Right lung (tissue), 5 donors: ENCODE measurements around the gene CD209. TPM values are rescaled to one million over a fixed set of nuclear protein-coding genes. Genes with fewer than 3 reads are reported as not detected.

Source experiments
- DNase-seq, 2 donors: peaks; one replicate each; pipeline ENCODE4 v3.0.0-alpha.2; 2013
- polyA plus RNA-seq, 5 donors: library from polyadenylated mRNA; unstranded; fragments of 120-200 nt; gene quantifications; one replicate each; pipeline versions ENCODE4 v1.2.1 to v1.2.3, GENCODE V29; 2013; ENCODE audit warnings: inconsistent platforms in 1 of 5, low replicate concordance in 1 of 5; ENCODE audit not compliant: insufficient read length in 5 of 5, insufficient read depth in 1 of 5

The CD209 gene
- polyA plus RNA-seq, 5 donors: 2.1 to 3.3 (median 3.3) TPM

DNA sequence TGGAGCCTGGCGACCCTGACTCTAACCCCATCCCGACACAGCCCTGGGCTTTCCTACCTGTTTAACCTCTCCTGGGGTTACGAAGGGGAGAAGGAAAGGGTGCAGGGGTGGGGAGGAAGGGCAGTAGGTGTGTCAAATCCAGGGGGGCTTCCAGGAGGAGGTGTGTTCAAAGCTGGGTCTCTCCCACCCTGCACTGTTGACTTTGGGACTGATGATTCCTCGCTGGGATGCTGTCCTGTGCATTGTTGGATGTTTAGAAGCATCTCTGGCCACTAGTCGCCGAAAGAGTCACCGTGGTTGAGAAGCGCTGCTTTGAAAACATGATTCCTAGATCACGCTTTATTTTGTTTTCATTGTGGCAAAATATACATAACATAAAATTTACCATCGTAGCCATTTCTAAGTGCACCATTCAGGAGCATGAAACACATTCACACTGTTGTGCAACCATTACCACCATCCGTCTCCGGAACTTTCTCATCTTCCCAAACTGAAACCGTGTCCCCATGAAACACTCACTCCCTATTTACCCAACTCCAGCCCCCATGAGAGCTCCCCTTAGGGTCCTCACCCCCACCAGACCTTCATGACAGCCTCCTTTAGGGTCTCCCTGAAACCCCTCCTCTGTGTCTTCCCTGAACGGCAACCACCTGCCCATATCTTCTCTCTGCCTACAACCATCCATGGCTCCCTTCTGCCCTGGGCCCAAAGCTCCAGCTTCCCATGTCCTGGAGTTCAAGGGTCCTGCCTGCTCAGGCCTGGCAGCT is 41.0 kb downstream of the CD209 start:
- no peak for DNase-seq

DNA sequence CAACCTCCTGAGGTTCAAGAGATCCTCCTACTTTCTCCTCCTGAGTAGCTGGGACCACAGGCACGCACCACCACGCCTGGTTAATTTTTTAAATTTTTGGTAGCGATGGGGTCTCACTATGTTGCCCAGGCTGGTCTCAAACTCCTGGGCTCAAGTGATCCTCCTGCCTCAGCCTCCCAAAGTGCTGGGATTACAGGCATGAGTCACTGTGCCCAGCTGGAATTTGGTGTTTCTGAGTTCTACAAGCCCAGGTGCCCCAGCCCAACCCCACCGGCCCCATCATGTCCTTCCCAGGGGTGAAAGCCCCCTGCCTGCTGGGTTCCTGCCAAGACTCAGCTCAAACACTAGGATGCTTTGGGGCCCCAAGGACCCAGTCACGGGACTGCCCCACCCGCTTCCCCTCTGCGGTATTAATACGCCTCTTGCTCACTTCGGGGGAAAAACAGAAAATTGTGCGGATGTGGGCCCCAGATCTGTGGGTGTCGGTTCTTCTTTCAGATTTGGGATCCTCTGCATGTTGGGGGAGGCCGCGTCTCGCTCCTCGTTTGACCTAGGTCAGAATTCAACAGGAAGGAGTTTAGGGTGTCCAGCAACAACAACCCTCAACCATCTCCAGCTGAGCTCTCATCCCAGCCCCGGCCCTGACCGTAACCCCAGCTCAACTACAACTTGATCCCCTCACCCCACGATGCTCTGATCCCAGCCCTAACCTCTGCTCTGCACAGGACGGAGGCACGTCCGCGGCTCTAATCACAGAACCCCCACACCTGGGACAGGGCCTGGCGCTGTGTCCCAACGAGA is 41.7 kb downstream of the CD209 start:
- DNase-seq: no peak

DNA sequence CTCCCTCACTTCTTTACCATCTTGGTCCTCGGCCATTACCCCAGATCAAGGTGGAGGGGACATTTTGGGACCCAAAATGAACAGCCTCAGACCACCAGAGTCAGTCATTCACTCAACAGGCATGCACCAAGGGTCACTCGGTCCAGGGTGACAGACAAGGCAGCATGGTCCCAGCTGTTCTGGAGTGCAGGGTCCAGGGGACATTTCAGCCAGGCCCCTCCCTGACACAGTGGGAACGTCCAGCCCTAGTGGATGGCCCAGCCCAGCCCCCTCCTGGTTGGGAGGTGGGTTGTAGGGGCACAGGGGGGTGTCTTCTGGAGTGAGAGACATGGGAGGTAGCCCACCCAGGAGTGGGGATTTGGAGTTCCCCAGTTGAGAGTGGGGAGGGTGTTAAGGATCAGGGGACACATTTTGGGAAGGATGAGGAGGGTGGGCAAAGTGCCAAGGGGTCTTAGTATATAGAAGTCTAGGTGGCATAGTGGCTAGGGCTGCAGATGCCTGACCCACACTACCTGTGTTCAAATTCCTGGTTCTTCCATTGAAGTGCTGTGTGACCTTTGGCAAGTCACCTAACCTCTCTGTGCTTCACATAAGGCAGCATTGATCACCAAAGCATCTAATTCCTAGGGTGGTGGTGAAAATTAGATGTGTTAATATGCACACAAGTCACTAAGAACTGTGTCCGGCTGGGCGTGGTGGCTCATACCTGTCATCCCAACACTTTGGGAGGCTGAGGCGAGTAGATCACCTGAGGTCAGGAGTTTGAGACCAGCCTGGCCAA is 42.9 kb downstream of the CD209 start:
- DNase-seq: no peak

DNA sequence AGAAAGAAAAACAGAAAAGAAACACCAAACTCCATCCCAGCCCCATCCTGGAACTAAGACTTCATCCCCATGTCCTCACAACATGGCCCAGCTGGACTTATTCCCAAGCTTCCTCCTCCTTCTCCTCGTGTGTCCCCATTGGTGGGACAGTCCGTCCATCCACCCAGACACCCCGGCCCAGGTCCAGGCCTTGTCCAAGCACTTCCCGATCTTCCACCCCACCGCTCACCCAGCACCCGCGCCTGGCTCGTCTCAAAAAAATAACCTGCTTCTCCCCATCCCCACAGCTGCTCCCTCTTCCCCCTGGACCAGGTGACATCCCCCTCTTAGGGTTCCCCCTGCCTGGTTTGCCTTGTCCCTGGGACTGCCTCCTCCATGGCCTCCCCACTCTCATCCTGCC is 44.0 kb downstream of the CD209 start:
- DNase-seq: no peak

DNA sequence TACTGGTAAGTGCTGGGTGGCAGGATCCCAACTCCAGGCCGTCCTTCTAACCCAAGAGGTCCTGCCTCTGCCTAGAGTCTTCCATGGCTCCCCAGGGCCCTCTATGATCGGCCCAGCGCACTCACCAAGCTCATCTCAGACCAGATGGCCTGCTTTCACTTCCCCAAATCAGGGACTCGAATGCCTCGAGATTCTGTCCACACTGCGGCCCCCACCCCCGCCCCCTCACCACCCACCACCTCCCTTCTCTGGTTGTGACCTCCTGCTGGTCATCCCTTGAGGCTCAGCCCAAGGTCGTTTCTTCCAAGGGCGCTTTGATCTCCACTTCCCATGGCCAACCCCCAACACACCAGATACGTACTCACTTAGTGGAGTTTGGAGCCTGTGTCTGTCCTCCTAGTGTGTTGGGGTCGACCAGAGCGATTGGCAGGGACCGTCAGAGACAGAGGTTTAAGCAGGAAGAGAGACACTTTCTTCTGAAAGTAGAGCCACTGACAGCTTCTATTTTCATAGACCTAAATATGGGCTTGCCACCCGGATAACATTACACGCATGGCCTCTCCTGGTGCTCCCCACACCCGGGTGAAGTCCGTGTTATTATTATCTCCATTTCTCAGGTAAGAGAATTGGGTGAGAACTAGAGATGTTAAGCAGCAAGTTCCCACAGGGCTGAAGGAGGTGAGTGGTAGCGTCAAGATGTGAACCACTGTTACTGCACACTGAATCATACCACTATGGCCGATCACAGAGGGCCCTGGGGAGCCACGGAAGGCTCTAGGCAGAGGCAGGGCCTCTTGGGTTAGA is 45.5 kb downstream of the CD209 start, which contains the start of gene FCER2:
Gene FCER2, minus strand, starts transcription at position 478 of the 804 bp plus-strand sequence. CDS start 2,371 bp downstream, outside the sequence.
- DNase-seq: no peak

DNA sequence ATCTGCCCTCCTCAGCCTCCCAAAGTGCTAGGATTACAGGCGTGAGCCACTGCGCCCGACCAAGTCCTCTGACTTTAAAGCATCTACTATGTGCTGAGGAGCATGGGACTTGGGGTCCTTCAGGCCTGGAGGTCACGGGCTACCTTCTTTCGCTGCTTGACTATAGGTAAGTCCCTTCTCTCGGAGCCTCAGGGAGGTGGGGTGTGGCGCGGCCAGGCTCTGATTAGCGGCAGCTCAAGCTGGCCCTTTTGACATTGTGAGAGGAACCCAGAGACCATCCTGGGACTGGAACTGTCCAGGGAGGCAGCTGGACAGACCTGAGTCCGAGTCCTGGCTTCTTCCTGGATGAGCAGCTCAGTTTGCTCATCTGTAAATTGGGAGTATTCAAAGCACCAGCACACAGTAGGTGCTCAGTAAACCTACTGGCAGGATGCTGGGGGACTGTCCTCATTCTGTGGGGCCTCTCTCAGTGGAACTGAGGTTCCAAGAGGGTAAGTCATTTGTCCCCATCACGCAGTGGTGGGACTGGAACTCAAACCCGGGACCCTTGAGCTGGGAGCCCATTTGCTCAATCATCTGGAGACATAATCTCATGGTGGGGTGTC is 46.2 kb downstream of the CD209 start:
- no peak for DNase-seq

DNA sequence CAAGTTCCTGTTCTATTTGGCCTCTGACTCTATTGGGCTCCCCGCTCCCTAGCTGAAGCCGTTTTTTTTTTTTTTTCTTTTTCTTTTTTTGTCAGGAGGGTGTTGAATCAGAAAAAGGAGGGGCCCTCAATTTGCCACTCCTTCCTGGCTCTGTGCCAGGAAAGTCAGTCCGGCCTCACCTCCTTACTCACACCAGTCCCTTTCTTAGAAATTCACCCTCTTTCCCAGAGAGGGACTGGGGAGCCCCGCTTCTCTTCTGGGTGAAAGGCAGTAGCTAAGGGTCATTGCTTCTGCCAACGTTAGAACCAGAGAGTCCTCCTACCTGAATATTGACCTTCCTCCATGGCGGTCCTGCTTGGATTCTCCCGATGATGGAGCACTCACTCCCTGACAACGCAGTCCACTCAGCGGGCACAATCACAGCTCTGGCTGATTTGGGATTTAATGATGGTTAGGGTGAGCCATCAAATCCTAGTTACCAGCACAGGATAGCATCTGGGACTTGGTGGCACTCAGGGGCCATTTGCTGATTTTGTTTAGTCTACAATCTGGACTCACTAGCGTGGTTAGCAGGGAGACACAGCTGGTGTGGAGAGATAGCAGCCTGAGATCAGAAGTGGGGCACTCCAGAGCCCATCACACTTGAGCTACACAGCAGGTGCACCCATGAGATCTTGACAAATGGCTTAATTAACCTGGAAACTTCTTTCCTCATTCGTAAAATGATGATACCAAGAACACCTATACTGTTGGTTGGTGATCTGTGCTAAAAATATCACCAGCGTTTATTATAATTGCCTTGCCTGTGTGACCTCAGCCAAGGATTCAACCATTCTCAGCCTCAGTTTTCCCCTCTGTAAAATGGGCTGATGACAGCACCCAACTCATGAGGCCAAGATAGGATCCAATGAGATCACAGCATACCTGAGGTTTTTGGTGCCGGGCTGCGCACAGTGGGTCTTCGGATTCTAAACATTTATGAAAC is 47.6 kb downstream of the CD209 start:
- DNase-seq: no peak

DNA sequence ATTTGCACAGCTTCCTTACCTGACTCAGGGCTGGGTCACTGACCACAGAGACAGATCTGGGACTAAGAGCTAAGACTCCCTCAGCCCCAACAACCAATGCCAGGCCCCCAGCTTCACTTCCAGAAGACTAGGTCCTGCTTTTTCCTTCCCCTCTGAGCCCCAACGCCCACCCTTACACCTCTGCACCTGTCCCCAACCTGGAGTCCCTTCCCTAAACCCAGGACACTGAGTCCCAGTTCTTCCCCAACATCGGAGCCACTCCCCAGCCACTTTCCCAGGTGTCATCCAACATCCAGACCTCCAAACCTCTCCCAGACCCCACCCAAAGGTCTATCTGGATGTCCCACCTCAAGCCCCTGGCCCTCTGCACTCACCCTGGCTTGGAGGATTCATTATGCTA is 48.3 kb downstream of the CD209 start:
- no peak for DNase-seq

DNA sequence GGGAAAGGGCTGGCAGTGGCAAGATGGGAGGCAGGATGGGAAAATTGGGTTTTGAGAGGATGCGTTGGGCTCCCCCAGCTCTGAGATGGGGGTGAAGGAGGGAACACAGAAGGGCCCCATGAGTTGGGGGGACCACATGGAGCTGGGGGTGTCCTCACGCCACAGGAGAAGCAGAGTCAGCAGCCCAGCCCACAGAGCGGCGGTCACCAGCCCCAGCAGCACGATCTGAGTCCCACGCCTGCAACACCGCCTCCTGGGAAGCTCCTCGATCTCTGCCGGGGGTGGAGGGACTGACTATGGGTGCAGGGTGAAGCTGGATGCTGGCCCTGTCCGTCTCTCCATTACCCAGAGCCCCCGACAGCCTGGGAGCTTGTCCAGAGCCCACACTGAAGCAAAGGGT is 48.8 kb downstream of the CD209 start:
- DNase-seq: no peak

DNA sequence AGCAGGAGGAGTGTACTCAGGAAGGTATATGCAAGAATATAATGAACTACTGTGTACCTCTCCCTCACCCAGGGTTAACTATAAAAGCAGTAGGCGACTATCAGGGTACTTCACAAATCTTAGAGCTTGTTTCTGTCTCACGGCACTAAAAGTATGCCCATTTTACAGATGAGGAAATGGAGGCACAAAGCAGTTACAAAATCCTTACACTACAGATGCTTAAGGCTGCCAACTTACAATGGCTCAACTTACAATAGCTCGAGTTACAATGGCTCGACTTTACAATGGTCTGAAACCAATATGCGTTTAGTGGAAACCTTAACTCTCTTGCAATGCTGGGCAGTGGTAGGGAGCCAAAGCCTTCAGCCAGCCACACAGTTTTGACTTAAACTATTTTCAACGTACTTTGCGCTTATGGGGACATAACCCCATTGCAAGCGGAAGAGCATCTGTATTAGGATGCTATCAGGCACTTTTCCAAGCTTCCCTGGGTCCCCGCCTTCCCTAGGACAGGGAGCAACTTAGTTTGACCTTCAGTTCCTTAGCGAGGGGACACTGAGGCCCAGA is 49.5 kb downstream of the CD209 start:
- no peak for DNase-seq

DNA sequence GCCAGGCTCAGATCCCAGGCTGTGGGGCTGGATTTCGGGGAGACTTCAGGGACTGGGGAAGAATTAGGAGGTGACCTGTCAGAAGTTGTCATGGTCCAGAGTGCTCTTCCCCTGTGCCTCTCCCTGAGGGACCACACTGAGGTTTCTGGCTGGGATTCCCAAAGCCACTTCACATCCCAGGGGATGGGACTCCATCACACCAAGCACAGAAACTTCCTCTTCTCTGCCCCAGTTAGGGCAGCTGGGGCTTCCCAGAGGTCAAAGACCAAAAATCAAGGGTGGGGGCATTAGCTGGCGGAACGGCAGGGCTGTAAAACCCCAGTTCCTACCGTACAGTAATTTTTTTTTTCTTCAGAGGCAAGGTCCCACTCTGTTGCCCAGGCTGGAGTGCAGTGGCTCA is 52.8 kb downstream of the CD209 start:
- DNase-seq: no peak

DNA sequence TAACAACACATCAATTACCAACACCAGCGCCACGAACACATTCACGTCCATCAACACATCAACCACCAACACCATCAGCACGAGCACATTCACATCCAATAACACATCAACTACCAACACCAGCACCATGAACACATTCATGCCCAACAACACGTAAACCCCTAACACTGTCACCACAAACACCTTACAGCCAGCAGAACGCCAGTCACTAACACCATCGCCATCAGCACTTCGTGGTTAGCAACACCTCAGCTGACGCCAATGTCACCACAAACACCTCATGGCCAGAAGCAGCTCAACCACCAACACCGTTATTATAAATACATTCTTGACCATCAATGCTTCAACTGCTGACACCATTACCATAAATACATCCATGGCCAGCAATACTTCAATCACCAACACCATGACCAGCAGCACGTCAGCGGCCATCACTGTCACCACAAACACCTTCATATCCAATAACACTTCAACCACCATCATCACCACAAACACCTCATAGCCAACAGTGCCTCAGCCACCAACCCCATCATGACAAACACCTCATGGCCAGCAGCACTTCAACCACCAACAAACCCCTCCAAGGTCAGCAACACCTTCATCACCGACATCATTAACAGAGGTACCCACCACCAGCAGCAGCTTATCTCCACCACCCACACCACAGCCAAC is 54.8 kb downstream of the CD209 start:
- no peak for DNase-seq

DNA sequence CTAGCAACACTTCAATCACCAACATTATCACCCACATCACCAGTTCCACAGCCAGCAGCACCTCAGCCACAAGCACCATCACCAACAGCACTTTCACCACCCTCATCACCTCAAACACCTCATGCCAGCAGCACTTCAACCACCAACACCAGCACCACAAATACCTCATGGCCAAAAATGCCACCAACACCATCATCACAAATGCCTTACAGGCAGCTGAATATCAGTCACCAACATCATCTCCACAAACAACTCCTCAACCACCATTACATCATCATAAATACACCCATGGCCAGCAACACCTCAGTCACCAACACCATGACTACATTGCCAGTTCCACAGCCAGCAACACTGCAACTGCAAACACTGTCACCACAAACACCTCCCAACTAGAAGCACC is 55.8 kb downstream of the CD209 start:
- no peak for DNase-seq

DNA sequence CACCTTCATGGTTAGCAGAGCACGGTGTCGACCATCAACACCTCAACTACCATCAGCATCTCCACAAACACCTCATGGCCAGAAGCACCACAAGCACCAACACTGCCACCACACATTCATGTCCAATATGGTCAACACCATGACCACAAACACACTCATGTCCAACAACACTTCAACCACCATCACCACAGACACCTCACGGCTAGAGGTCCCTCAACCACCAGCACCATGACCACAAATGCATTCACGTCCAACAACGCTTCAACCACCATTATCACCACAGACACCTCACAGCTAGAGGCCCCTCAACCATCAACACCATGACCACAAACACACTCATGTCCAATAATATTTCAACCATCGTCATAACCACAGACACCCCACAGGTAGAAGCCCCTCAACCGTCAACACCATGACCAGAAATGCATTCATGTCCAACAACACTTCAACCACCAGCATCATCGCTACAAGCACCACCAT is 56.5 kb downstream of the CD209 start:
- DNase-seq: no peak
